NCI-H1694 treated with DMSO at 0.1 percent for 48 hours (cell line): ENCODE results near the gene LMOD3.

Source experiments
- DNase-seq: peaks from one replicate; lab custom pipeline; 2025; lab: John Stamatoyannopoulos, UW

The LMOD3 gene

DNA sequence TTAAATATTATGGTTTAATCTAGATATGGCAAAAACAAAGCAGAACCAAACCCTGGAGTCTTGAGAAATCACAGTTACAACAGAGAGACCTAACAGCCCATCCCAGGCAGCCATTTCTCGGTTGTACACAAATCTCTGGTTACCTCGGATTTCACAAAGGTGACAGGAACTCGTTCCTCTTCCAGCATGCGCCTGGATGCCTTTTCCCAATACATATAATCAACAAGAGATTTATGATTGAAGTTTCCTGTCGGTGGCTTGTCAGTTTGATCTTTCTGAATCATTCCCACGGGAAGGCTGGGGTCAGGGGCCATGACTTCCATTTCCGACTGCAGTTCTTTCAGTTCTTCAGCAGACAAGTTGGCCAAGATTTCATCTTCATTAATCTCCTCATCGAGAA lies 445 bp downstream of the LMOD3 start:
- no peak for DNase-seq

DNA sequence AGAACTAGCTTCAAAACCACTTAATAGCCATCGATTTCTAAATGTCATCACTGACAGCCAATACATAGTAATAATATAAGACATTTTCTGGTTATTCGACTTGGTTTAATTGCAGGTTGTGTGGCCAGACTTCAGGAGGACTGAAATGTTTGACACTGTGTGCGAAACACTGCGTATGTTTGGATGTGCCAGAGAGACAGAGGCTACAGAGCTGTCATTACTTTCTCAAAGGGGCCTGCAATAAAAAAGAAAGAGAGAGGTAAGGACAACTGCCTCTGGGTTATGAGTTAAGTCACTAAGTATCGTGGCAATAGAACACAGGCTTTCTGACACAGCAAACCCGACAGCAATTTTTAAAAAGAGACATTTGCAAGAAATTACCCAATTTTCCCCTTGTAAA lies 882 bp downstream of the LMOD3 start:
- DNase-seq: no peak

DNA sequence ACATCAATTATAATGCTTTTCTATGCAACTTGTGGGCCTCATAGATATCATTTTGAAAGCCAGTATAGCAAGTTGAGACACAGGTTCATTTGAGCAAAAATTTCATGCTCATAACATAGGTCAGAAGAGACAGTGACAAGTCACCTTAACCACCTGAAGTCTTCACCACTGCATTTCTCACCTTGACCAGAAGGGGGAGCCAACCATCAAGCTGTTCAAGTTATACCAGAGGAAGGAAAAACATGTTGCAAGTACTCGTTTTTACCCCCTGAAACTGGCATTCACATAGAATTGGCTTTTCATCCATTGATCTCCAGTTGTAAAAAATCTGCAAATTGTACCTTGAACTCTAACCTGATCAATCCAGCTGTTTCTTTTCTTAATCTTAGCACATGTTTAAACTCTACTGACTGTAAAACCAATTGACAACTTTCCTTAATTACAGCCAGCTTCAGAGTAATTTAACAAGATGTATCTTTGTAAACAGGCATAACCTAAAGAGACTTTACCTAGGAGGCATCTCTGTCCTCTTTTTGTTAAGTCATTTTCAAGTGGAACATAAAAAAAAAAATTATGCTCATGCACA lies 1.4 kb downstream of the LMOD3 start:
- peak; percentile 0 for DNase-seq

DNA sequence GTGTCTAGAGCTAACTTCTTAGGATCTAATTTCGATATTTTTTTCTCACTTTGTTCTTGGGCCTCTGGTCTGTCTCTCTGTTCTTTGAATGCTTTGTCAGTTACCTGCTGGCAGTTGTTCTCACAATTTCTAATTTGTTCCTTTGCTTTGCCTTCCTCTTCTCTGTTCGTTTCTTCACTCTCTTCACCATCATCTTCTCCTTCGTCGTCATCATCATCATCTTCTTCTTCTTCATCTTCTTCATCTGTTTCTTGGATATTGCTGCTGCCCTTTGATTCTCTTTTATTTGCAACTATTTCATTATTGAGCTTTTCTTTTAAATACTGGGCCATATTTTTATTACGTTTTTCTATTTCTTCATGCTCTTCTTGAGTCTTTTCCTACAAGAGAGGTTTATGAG lies 2.7 kb downstream of the LMOD3 start:
- no peak for DNase-seq

DNA sequence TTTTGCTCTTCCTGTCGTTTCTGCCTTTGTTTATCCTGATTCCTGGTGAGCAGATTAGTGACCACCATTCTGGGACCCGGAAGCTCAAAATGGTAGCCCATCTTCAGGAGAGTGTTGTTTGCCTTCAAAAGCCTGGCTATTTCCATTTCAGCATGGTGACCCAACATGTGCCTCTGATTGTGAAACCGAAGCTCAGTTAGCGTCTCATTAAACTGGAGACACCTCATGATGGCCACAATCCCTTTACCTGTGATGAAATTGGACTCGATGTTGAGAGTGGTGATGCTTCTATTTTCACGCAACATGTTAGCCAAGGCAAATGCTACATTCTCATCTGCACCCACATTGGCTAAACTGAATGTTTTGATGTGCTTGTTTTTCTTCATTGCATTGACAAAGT lies 3.3 kb downstream of the LMOD3 start:
- DNase-seq: no peak

DNA sequence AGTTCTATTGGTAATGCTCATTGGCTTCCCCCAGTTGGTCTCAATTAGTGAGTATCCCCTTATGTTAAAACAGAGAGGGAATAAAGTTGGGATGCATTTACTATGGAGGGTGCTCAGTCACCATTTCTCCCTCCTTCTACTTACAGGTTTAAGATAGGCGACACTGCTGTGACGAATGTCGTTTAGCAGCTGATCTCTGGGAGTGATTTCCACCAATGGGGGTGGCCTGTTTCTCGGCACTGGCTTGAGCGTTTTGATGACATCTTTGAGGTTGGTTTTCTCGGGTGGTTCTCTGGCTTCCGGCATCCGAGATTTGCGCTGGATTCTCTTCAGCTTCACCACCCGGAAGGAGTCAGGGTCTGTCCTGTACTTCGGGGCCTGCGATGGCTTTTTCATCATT lies 3.8 kb downstream of the LMOD3 start:
- DNase-seq: no peak

DNA sequence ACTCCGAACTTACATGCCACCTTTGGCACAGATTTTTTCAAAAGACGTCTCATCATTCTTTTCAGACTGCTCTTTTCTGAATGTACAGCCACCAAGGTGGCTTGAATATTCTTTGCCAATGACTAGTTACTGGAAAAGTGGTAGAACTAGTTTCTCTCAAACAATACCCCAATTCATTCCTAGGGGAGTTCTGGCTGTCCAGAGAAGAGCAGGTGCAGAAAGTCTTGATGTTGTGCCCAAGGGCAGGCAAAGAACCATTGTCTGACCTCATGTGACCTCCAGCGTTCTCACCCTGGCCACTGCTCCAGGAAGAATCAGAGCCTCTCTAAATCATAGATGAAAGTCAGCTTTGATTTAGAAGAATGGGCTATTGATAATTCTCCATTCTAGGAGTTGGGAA lies 5.5 kb downstream of the LMOD3 start:
- DNase-seq: no peak

DNA sequence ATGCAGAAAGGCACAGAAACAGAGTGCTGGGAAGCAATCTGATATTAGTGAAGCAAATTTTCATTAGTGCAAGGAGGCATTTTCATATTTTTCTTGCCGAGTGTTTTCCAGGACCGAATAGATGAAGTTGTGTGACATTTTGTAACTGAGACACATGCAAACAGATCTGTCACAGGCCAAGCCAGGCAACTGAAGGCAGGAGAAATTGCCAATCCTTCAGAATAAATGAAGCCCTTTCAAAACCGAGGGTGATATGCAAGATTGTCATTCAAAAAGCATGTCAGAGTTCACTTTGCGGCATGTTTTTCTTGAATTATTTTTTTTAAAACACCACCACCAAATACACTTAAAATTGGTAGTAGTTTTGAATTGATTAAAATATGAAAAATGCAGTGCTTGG lies 6.2 kb downstream of the LMOD3 start:
- no peak for DNase-seq

DNA sequence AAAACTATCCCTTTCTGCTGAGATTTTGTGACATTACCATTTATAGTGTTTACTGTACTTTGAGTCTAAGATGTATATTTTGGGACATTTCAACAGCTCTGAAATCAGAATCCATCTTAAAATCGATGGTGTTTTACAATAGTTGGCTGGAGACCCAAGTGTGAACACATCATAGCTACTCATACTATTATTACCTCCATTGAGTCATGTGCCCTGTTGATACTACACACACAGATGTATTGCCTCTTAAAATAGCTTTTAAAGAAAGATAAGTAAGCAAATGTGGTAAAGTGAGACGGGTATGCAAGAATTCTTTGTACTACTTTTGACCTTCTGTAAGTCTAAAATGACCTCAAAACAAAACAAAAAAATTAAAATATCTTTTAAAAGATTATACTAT lies 6.7 kb downstream of the LMOD3 start:
- DNase-seq: no peak

DNA sequence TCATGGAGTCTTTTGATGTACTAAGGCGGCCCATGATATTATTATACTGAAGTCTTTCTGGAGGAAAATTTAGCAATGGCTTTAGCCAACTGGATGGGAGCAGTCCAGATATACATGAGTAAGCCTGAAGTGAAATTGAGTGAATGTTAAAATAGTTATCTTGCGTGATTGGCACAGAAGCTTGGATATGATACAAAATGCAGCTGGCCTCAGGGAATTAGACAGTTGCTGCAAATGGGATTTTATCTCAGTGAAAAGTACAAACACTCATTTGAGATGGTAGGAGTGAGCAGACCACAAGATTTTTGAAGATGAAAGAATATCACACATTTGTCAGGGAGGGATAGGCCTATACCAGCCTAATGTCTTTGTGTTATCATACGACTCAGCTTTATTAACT lies 8.9 kb downstream of the LMOD3 start:
- no peak for DNase-seq

DNA sequence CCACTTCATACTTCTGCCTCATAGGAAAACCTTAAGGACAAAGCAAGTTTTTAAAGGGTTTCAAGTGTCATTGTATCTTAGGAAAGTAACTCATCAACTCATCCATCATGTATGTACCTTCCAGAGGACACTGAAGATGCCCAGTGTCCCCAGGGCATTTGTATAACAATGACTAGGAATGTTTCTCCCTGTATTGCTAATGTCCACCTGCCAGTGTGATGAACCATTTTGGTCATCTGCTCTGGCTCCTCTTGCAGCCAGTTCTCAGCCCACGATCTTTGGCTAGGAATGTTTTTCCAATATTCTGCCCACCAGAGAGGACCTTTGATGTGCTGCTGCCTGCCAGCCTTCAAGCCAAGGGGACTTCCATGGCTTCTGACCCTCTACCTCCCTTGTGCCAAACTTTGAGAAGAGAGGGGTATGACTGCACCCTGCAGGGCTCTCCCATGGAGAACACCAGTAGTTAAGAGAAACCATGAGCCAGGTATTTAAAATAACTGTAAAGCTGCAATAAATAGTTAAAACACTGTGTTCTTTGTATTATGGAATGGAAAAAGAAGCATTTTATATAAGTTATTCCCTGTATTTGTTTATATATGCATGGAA lies 11.4 kb downstream of the LMOD3 start:
- no peak for DNase-seq

DNA sequence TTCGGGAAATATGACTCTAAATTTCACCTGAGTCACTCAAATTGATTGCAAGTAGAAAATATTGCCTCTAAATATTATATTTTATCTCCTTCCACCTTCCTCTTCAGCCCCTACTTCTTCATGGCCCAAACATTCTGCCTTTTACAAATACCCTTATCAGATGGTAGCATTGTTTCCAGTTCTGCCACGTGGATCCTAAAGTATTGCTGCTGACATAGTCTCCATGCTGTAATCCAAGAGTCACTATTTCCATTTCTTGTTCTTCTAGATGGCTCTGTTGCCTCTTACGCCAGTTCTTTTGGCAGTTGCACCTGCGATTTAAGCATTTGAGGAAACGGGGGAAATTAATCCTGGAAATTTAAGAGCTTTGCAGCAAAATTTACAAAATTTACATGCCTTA lies 13.6 kb downstream of the LMOD3 start:
- no peak for DNase-seq

DNA sequence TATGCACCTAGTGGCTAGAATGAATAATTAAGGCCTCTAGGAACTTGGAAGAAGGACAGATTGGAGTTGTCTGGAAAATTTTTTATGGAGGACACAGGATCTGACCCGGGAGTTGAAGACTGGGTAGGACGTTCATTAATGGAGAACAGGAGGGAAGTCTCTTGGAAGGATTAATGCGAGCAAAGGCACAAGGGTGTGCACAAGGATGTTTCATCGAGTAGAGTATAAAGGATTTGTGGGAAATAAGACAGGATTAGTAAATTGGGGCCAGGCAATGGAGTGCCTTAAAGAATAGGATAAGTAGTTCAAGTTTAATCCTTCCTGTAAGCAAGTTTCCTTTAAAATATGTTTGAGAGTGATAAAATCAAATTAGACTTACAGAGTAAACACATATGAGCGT lies 14.6 kb downstream of the LMOD3 start:
- no peak for DNase-seq

DNA sequence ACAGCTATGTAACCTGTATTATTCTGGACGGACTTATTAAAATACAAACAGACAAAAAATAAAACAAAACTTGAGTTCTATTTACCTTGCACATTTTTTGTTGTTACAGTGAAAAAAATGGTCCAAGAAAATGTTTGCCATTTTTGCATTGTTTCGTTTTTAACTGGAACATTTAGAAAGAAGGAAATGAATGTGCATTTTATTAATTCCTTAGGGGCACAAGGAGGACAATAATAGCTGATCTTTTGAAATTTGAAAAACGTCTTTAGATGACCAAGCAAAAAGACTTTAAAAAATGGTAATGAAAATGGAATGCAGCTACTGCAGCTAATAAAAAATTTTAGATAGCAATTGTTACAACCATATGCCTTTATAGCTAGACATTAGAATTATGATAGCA lies 17.1 kb downstream of the LMOD3 start:
- DNase-seq: no peak

DNA sequence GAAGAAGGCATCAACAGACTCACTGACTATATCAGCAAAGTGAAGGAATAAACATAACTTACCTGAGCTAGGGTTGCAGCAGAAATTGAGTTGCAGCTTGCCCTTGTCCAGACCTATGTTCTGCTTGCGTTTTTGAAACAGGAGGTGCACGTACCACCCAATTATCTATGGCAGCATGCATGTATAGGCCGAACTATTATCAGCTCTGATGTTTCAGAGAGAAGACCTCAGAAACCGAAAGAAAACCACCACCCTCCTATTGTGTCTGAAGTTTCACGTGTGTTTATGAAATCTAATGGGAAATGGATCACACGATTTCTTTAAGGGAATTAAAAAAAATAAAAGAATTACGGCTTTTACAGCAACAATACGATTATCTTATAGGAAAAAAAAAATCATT lies 17.8 kb downstream of the LMOD3 start:
- DNase-seq: no peak

DNA sequence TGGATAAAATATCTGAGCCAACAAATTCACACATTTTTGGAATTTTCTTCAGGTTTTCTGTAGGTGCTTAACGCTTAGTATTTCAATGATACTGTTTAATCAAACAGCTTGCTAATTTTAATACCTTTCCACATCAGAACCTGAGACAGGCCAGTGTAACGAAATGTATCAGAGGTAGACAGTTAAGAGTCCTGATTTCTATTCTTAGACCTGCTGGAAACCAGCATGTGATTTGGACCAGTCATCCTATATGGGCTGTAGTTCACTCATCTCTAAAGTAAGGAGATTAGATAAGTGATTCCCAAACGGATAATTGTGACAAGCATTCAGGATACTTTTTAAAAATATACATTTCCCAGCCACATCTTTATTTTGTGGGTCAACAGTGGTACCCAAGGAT lies 19.3 kb downstream of the LMOD3 start:
- DNase-seq: no peak

DNA sequence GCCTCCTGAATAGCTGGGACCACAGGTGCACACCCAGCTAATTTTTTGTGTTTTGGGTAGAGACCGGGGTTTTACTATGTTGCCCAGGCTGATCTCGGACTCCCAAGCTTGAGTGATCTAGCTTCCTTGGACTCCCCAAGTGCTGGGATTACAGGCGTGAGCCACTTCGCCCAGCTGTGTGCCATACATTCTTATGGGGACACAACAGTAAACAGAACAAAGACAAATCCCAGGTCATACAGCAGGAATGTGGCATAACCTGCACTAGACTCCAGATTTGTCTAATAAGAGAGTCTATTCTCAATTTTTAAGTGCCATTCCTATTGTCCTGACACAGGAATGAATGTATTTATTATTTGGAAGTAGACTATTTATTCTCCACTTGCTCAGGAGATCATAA lies 20.0 kb downstream of the LMOD3 start:
- DNase-seq: no peak

DNA sequence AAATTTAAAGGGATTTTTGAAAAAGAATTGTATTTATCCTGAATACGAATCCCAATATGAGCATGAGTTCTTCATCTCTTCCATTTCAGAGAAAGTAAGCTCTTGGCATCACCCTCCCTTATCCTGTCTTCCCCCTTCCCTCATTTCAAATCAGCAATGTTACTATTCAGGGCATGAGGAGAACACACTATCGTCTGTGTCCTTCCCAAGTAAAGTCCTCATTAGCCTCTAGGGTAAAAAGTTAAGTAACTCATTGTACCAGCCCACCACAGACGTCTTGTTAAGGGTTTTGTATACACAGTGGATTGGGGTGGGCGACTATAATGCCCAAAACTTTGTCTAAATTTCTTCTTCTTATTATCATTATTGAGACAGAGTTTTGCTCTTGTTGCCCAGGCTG lies 22.8 kb downstream of the LMOD3 start:
- no peak for DNase-seq

DNA sequence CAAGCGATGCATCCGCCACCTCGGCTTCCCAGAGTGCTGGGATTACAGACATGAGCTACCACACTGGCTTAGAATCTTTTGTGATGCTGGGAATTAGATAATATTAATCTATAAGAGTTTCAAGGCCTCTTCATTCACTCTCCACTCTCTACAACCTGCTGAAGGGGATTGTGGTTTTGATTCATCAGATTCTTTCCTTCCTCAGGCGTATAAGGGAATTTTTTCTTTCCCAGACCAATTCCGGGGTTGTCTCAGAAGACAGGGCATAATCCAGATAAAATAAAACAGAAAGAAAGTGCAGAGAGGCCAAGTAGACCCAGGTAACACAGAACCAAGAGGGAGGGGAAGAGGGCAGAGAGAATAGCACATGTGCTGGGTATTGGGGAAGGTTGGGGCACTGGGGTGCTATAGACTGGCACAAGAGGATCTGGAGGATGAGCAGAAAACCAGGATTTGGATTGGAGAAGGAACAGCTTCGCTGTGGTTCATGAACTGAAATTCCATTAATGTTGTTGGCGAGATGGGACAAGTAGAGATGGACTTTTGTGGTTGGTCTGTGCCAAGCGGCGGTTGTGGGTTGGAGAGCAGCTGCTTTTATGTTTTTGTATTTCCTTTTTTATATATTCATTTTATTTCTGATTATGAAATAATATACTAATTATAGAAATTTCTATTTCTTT lies 24.8 kb downstream of the LMOD3 start:
- DNase-seq: no peak

DNA sequence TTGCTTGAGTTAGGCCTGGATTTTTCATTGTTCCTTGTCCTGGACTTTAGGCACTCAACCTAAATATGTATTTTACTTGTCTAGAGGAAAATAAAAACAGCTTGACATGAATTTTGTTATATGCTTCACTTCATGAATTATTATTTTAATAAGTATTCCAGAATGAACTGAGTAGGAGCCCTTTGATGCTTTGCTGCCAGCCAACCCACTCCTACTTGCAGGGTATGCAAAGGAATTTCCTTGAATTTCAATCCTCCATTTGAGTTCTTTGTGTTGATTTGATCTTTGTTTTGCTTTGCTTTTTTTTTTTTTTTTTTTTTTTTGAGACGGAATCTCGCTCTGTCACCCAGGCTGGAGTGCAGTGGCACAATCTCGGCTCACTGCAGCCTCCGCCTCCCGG lies 26.1 kb downstream of the LMOD3 start:
- DNase-seq: no peak

DNA sequence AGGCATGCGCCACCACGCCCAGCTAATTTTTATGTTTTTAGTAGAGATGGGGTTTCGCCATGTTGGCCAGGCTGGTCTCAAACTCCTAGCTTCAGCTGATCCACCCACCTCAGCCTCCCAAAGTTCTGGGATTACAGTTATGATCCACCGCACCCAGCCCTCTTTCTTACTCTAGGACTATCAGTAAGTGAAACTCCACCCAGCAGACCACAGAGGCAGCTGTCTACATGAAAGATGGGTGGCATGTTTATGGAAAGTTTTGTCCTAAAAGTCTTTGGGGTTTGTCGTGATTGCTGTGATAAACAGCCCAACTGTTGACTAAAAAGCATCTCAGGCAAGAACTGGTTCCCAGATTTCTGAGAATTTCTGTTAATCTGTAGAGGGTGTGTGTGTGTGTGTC lies 26.8 kb downstream of the LMOD3 start:
- DNase-seq: no peak

DNA sequence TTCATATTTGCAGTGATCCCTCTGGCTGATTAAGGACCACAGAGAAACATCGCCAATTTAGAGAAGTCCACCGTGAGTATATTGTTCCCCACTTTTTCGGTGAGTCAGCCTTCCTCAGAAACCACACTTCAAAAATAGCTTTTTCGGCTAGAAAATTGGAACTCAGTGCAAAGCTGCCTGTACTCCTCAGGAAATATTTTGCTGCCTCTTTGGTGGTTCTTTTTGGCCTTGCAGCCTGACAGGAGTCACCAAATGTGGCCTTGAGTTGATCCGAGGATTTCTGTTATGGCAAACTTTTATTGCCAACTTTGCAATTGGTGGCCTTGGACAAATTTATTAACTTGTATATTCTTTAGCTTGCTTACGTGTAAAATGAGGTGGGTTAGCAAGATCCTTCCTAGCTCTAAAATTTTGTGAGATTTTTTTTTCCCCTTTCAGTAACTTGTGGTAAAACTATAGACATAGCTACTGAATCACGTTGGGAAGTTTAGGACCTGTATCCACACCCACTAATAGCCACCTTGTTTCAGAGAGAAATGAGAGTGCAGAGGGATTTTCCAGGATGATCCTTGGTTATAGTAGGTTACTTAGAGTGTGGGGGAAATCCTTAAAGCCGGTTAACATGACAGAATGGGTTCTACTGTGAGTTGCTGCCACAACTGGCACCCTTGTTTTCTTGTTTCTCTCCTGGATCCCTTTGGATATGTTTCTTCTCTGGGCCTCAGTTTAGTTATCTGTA lies 27.8 kb downstream of the LMOD3 start:
- DNase-seq: no peak

DNA sequence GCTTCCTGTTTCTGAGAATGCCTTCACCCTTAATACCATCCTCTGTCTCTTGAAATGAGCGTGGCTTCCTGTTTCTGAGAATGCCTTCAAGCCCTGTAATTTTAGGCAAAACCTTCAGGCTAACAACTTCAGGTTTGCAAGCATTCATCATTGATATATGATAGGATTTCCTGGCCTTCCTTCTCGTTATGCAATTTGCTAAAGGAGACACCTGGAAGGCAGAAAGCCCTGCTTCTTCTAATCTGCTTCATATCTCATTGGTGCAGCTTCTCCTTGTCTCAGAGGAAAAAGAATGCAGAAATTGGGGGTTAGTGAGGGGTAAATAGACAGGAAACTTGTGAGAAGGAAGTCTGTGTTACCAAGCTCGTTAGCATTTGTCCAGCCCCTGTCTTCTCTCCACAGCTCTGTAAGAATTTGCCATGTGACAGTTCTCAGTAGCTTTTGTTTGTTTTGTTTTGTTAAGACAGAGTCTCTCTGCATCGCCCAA lies 30.3 kb downstream of the LMOD3 start:
- no peak for DNase-seq
